WERI-Rb-1 (cell line): ENCODE results near the gene GLCE.

Experiments
- DNase-seq: peaks from one replicate; pipeline ENCODE4 v3.0.0-alpha.2; 2020
- H3K27ac ChIP-seq: fragments of 250-450 bp; sonication (Bioruptor Pico); 2 replicates; pipeline ENCODE4 v1.5.1; 2020; ENCODE audit warnings: mild to moderate bottlenecking, moderate library complexity
- H3K27me3 ChIP-seq: fragments of 250-450 bp; sonication (Bioruptor Pico); 2 replicates; pipeline ENCODE4 v1.5.1; 2021; ENCODE audit warnings: mild to moderate bottlenecking, low read depth, moderate library complexity; ENCODE audit not compliant: insufficient read depth, severe bottlenecking
- H3K36me3 ChIP-seq: fragments of 250-450 bp; sonication (Bioruptor Pico); 2 replicates; pipeline ENCODE4 v1.5.1; 2020; ENCODE audit warnings: mild to moderate bottlenecking, moderate library complexity
- H3K4me3 ChIP-seq: 2 replicates; pipeline ENCODE4 v1.5.1; 2011; ENCODE audit warnings: low read depth, mild to moderate bottlenecking, control low read depth, low read length
- H3K9me3 ChIP-seq: fragments of 250-450 bp; sonication (Bioruptor Pico); 2 replicates; pipeline ENCODE4 v1.5.1; 2021; ENCODE audit warnings: mild to moderate bottlenecking, moderate library complexity; ENCODE audit not compliant: severe bottlenecking
- CTCF ChIP-seq: IDR thresholded peaks from 2 replicates; pipeline ENCODE4 v1.5.1; 2011; ENCODE audit warnings: low read depth, mild to moderate bottlenecking, control low read depth, inconsistent platforms, low read length

Gene GLCE

GRCh38 chr15:69223083-69223813, 62.8 kb downstream of the GLCE start:
- H3K4me3 ChIP-seq: no peak overlapping the region
- H3K27ac ChIP-seq: no peak overlapping the region
- no peaks in the 10 kb centered on the region for H3K9me3 ChIP-seq
- no peaks in the 10 kb centered on the region for H3K36me3 ChIP-seq
- TF ChIP-seq CTCF: no peak
- no peaks in the 10 kb centered on the region for H3K27me3 ChIP-seq
- DNase-seq: no peak

GRCh38 chr15:69224383-69224782, 63.9 kb downstream of the GLCE start:
- no peak for TF ChIP-seq CTCF
- no peak for DNase-seq
- H3K4me3 ChIP-seq: no peak overlapping the region
- H3K27me3 ChIP-seq: no peaks in the 10 kb centered on the region
- H3K9me3 ChIP-seq: no peaks in the 10 kb centered on the region
- H3K27ac ChIP-seq: no peak overlapping the region
- H3K36me3 ChIP-seq: peaks cover 7% of the 10 kb centered on the region

- Histone ChIP-seq H3K27me3 (no peaks in the 10 kb centered on the region), H3K4me3 (no peak overlapping the region), H3K36me3 (peaks cover 7% of the 10 kb centered on the region), H3K27ac (no peak overlapping the region), H3K9me3 (no peaks in the 10 kb centered on the region)
- no peak for DNase-seq
- TF ChIP-seq CTCF: no peak
These were observed 65.1 kb downstream of the GLCE start for GRCh38 chr15:69225355-69226022.

- H3K36me3 ChIP-seq: peaks cover 7% of the 10 kb centered on the region
- H3K4me3 ChIP-seq: no peak overlapping the region
- no peak for TF ChIP-seq CTCF
- no peaks in the 10 kb centered on the region for H3K9me3 ChIP-seq
- DNase-seq: no peak
- no peak overlapping the region for H3K27ac ChIP-seq
- H3K27me3 ChIP-seq: no peaks in the 10 kb centered on the region
These were observed 65.6 kb downstream of the GLCE start for GRCh38 chr15:69226023-69226355.

GRCh38 chr15:69232144-69232543, 71.7 kb downstream of the GLCE start:
- no peaks in the 10 kb centered on the region for H3K27me3 ChIP-seq
- H3K27ac ChIP-seq: no peak overlapping the region
- H3K4me3 ChIP-seq: no peak overlapping the region
- no peak for TF ChIP-seq CTCF
- peaks cover 7% of the 10 kb centered on the region for H3K36me3 ChIP-seq
- H3K9me3 ChIP-seq: no peaks in the 10 kb centered on the region
- DNase-seq: no peak
